ENCODE results near the gene SSBP4. TPM values are rescaled to one million over a fixed set of nuclear protein-coding genes. Genes with fewer than 3 reads are reported as not detected.
A peak's percentile ranks its signal among the peaks of the same experiment; 100 is the strongest.

Gene SSBP4
- total and polyA plus RNA-seq, 12 donors, result 9.1 to 160 (median 73.7) TPM

DNA sequence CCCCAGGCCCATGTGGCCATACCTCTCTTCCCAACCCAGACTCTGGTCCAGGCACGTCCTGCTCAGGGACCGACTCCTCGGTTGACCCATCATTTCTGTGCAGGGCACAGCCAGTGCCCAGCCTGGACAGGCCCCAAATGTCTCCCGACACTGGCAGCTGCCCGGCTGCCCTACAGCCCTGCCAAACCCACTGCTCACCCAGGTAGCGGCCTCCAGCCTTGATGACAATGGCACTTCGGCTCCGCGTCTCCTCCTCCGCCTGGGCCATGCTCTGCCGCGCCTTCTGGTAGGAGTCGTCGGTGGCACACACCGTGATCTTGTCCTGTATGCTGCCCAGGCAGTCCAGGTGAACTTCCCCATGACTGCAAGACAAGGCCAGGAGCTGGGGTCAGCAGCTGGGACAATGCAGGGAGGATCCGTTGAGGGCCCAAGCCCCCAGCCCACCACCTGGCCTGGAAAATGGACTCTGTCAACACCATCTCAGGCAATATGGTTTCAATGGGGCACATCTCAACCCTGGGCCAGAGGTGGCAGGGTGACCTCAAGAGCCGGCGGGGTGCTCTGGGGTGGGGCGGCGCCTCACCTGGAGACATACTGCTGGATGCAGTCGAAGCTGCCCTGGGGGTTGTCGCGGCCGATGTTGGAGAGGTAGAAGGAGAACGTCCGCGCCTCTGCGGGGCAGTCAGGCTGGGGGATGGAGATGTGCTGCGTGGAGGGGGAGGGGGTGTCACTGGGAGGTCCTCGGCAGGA is 46.2 kb downstream of the SSBP4 start:
- WGBS, 4 donors, result 84 to 88% (median 87%) methylated on average over 17 to 30 of the region's 30 CpGs
- no peak for DNase-seq
- Histone ChIP-seq H3K27me3 (no peaks in the 10 kb centered on the region), H3K36me3 (replicated peaks in 1 of 2) (peaks cover 0 to 22% of the 10 kb centered on the region in 2 donors), H3K4me3 (no peak overlapping the region), H3K9me3 (replicated peaks in 1 of 3) (no peaks in the 10 kb centered on the region), H3K4me1 (replicated peaks in 1 of 2) (peaks cover 15 to 53% of the 10 kb centered on the region in 2 donors), H3K27ac (peak overlapping the region; percentile 33 to 89 (median 70))
- intact Hi-C loops (cut with DNase I), result loop anchor here (5.0 to 10.0 kb wide), 4 partner anchors 49 to 459 kb away; no protein-coding TSS in a partner anchor
- no peak for TF ChIP-seq POLR2A (IDR thresholded peaks at IDR 0.05)
- TF ChIP-seq, protein P1, sequence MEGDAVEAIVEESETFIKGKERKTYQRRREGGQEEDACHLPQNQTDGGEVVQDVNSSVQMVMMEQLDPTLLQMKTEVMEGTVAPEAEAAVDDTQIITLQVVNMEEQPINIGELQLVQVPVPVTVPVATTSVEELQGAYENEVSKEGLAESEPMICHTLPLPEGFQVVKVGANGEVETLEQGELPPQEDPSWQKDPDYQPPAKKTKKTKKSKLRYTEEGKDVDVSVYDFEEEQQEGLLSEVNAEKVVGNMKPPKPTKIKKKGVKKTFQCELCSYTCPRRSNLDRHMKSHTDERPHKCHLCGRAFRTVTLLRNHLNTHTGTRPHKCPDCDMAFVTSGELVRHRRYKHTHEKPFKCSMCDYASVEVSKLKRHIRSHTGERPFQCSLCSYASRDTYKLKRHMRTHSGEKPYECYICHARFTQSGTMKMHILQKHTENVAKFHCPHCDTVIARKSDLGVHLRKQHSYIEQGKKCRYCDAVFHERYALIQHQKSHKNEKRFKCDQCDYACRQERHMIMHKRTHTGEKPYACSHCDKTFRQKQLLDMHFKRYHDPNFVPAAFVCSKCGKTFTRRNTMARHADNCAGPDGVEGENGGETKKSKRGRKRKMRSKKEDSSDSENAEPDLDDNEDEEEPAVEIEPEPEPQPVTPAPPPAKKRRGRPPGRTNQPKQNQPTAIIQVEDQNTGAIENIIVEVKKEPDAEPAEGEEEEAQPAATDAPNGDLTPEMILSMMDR (IDR thresholded peaks at IDR 0.05), result no peak

DNA sequence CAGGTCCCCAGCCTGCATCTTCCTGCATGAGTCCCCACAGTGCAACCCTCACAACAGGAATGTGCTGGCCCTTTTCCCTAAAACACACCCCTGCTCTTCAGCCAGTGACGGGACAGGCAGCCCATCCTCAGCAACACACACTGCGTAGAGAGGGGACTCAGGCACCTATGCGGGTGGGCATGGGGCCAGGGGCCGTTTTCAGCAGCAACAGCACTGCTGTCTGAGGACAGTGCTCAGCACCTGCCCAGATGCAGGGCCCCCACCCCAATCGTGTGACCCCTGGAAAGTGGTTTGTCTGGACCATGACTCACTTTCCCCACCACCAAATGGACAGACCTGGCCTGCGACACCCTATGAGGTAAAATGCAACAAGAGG is 46.8 kb downstream of the SSBP4 start:
- TF ChIP-seq POLR2A (IDR thresholded peaks at IDR 0.05), result no peak
- TF ChIP-seq, protein P1 (IDR thresholded peaks at IDR 0.05), result no peak
- no peaks in the 10 kb centered on the region for H3K27me3 ChIP-seq
- H3K9me3 ChIP-seq (replicated peaks in 1 of 3), result no peaks in the 10 kb centered on the region
- H3K4me1 ChIP-seq (replicated peaks in 1 of 2), result peaks cover 11 to 49% of the 10 kb centered on the region in 2 donors
- 80 to 88% (median 88%) methylated on average over 5 to 6 of the region's 6 CpGs; no CpG with 5 or more reads in 1 of the 4 donors for WGBS, 4 donors
- DNase-seq, result no peak
- peaks cover 0 to 16% of the 10 kb centered on the region in 2 donors for H3K36me3 ChIP-seq (replicated peaks in 1 of 2)
- H3K4me3 ChIP-seq, result no peak overlapping the region
- intact Hi-C loops (cut with DNase I), result loop anchor here (5.0 to 10.0 kb wide), 4 partner anchors 49 to 459 kb away; no protein-coding TSS in a partner anchor
- peak overlapping the region in 2 of 5 donors; percentile 88 to 89 for H3K27ac ChIP-seq

DNA sequence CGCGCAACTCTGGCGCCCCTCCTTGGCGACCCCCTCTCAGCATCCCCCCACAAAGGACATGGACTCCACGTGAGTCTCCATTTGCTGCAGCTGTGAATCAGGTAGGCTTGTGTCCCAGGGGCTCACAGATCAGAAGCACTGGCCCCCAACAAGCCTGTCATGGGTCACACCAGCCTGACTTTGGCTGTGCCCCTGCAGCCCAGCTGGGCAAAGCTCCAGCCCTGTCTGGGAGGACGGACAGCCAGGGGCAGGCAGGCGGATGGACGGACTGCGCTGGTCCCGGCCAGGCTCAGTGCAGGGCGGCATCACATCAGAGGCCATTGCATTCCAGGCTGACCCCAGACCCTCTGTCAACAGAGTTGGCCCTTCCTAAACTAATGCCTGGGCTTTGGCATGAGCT is 47.2 kb downstream of the SSBP4 start:
- intact Hi-C loops (cut with DNase I), result loop anchor here (5.0 to 10.0 kb wide), 4 partner anchors 48 to 458 kb away; no protein-coding TSS in a partner anchor
- TF ChIP-seq POLR2A (IDR thresholded peaks at IDR 0.05), result no peak
- TF ChIP-seq, protein P1 (IDR thresholded peaks at IDR 0.05), result no peak
- Histone ChIP-seq H3K9me3 (replicated peaks in 1 of 3) (no peaks in the 10 kb centered on the region), H3K36me3 (replicated peaks in 1 of 2) (peaks cover 0 to 15% of the 10 kb centered on the region in 2 donors), H3K4me3 (no peak overlapping the region), H3K27ac (peak overlapping the region in 2 of 5 donors; percentile 88 to 89), H3K4me1 (replicated peaks in 1 of 2) (peaks cover 11 to 45% of the 10 kb centered on the region in 2 donors), H3K27me3 (no peaks in the 10 kb centered on the region)
- 88 to 100% (median 90%) methylated on average over 1 to 11 of the region's 11 CpGs for WGBS, 4 donors
- DNase-seq, result no peak

DNA sequence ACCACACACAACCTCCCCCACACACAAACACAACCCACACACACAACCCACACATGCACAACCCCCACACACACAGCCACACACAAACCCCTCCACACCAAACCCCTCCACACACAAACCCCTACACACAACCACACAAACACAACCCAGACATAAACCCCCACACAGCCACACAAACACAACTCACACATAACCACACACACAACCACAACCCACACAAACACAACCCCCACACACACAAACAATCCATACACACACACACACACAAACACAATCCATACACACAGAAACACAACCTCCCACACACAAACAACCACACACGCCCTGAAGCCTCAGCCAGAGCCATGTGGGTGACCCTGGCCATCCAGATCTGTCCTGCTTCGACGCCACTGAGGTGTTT is 48.8 kb downstream of the SSBP4 start:
- Histone ChIP-seq H3K36me3 (replicated peaks in 1 of 2) (peaks cover 0 to 16% of the 10 kb centered on the region in 2 donors), H3K27ac (peak overlapping the region in 1 of 5 donors; percentile 22), H3K4me3 (no peak overlapping the region), H3K9me3 (replicated peaks in 1 of 3) (no peaks in the 10 kb centered on the region), H3K27me3 (no peaks in the 10 kb centered on the region), H3K4me1 (replicated peaks in 1 of 2) (peaks cover 13 to 47% of the 10 kb centered on the region in 2 donors)
- TF ChIP-seq, protein P1 (IDR thresholded peaks at IDR 0.05), result no peak
- no peak for TF ChIP-seq POLR2A (IDR thresholded peaks at IDR 0.05)
- intact Hi-C loops (cut with DNase I), result loop anchor here (5.0 to 10.0 kb wide), 4 partner anchors 47 to 457 kb away; no protein-coding TSS in a partner anchor
- no peak for DNase-seq
- WGBS, 4 donors, result 73 to 93% (median 86%) methylated on average over 3 of the region's 3 CpGs
